HepG2 (cell line): Measurements from ENCODE around the gene STK32C. TPM values are rescaled to one million over a fixed set of nuclear protein-coding genes. Genes with fewer than 3 reads are reported as not detected.

Experiments
- ATAC-seq: fragments of 200-7000 bp; cut with Tn5 transposase; 3 replicates; pipeline ENCODE4 v1.9.1; 2020; ENCODE audit warnings: mild to moderate bottlenecking, moderate library complexity
- BruUV-seq: library from RNA; stranded (reverse); fragments of 400-500 nt; replicated peaks from 2 replicates; lab custom pipeline; 2021; lab: Mats Ljungman, UMichigan
- CTCF ChIA-PET: fragments of 300-600 bp; formaldehyde crosslinking; extraction: SDS; loops from one replicate; lab custom pipeline; 2021; ENCODE audit warnings: low total read pairs, inconsistent platforms, low intra/inter-chr PET ratio; lab: Yijun Ruan, JAX
- POLR2A ChIA-PET: fragments of 350-600 bp; sonication (Branson Sonifier 250); formaldehyde crosslinking; loops from one replicate; lab custom pipeline; 2020; ENCODE audit warnings: antibody characterized with exemption, inconsistent platforms; lab: Yijun Ruan, JAX
- DNase-seq: peaks from one replicate; pipeline ENCODE4 v3.0.0-alpha.2; 2015; ENCODE audit warnings: low spot score
- FAIRE-seq: peaks from 3 replicates; lab custom pipeline; 2011; peaks lifted over from hg19 to GRCh38; lab: Jason Lieb, UNC
- H2AFZ ChIP-seq: one replicate; pipeline ENCODE4 v1.6.1; 2011; ENCODE audit warnings: low read length, inconsistent platforms
- H3K27ac ChIP-seq: fragments of 300-600 bp; 3 replicates; pipeline ENCODE4 v1.8.0; 2011; ENCODE audit warnings: mixed run types, mild to moderate bottlenecking, mixed read lengths, low read length, inconsistent platforms; ENCODE audit not compliant: insufficient read depth; ENCODE audit errors: extremely low read length
- H3K27me3 ChIP-seq, 2 experiments: fragments of 200-600 bp in 1 of 2; 2 replicates in 1 of 2; 3 replicates in 1 of 2; pipeline versions ENCODE4 v1.6.0 to v1.8.0; 2011; ENCODE audit warnings: low read length in 2 of 2, mild to moderate bottlenecking in 2 of 2, moderate library complexity in 2 of 2, inconsistent platforms in 1 of 2; ENCODE audit not compliant: insufficient read depth in 2 of 2, control insufficient read depth in 1 of 2
- H3K36me3 ChIP-seq, 2 experiments: fragments of 200-600 bp in 1 of 2; replicated peaks in 1 of 2; 2 replicates in 1 of 2; 3 replicates in 1 of 2; pipeline versions ENCODE4 v1.5.1 to v1.8.0; 2011; ENCODE audit warnings: low read length in 2 of 2, inconsistent platforms in 1 of 2; ENCODE audit not compliant: insufficient read depth in 2 of 2, control insufficient read depth in 1 of 2
- H3K4me1 ChIP-seq: 2 replicates; pipeline ENCODE4 v1.5.1; 2012; ENCODE audit warnings: low read length, inconsistent platforms; ENCODE audit not compliant: insufficient read depth
- H3K4me2 ChIP-seq: 2 replicates; pipeline ENCODE4 v1.6.0; 2011; ENCODE audit warnings: low read depth, low read length, inconsistent platforms
- H3K4me3 ChIP-seq, 3 experiments: fragments of 200-600 bp in 1 of 3; sonication (generic), shearing (Covaris generic) in 1 of 3; replicated peaks in 1 of 3; 2 replicates each; pipeline ENCODE4 v1.5.1; 2011 to 2016; ENCODE audit warnings: low read length in 3 of 3, inconsistent platforms in 2 of 3, low read depth in 2 of 3, mild to moderate bottlenecking in 2 of 3, control low read depth in 1 of 3, mixed read lengths in 1 of 3; ENCODE audit not compliant: insufficient read depth in 1 of 3
- H3K79me2 ChIP-seq: one replicate; pipeline ENCODE4 v1.6.1; 2011; ENCODE audit warnings: low read length, inconsistent platforms; ENCODE audit not compliant: insufficient read depth
- H3K9ac ChIP-seq: 2 replicates; pipeline ENCODE4 v1.6.0; 2011; ENCODE audit warnings: mild to moderate bottlenecking, low read depth, low read length, inconsistent platforms; ENCODE audit not compliant: insufficient read depth
- H3K9me3 ChIP-seq: 2 replicates; pipeline ENCODE4 v1.5.1; 2012; ENCODE audit warnings: mild to moderate bottlenecking, low read length
- H4K20me1 ChIP-seq: 2 replicates; pipeline ENCODE4 v1.6.0; 2011; ENCODE audit warnings: inconsistent platforms, mild to moderate bottlenecking, low read length, moderate library complexity; ENCODE audit not compliant: insufficient read depth
- MEIS1 ChIP-seq: sonication (generic); formaldehyde crosslinking; IDR thresholded peaks from 2 replicates; pipeline ENCODE4 v1.9.0; 2021; ENCODE audit warnings: mild to moderate bottlenecking, missing genetic modification reagents, moderate library complexity, borderline replicate concordance
- ZNF460 ChIP-seq: sonication (generic); formaldehyde crosslinking; IDR thresholded peaks from 2 replicates; pipeline ENCODE4 v1.5.1; 2020; ENCODE audit warnings: missing genetic modification reagents, mild to moderate bottlenecking, borderline replicate concordance
- ZNF672 ChIP-seq: sonication (generic); formaldehyde crosslinking; IDR thresholded peaks from 2 replicates; pipeline ENCODE4 v1.8.1; 2022; ENCODE audit warnings: missing genetic modification reagents
- WGBS: methylation state at CpG from one replicate; pipeline ENCODE4 v1.1.6; 2017; ENCODE audit warnings: low lambda C conversion rate; 5-methylcytosine and 5-hydroxymethylcytosine counted together
- in situ Hi-C: cut with HindIII; loops from 2 replicates; pipeline ENCODE4 v1.10.0; 2017; ENCODE audit warnings: low pct_unique_long_range_greater_than_20kb; ENCODE audit not compliant: extremely low pct_ligation_motif_present
- intact Hi-C: fragments of 100-400 bp; cut with micrococcal nuclease; formaldehyde crosslinking; loops from one replicate; pipeline ENCODE4 v1.10.0; 2022; ENCODE audit not compliant: unreplicated experiment
- polyA plus RNA-seq, 8 experiments: library from polyadenylated mRNA; depleted of rRNA in 3 of 8; stranded (reverse) in 7 of 8; unstranded in 1 of 8; fragments of >200 nt; fragmentation: Illumina TruSeq in 4 of 8; extraction: Trizol in 4 of 8; gene quantifications; 2 replicates each; pipeline versions ENCODE4 v1.2.1 to v1.2.3, GENCODE V29; 2011 to 2016; ENCODE audit warnings: low read depth in 4 of 8, missing spikeins in 1 of 8, mixed read lengths in 1 of 8; ENCODE audit not compliant: insufficient read depth in 1 of 8
- total RNA-seq, 5 experiments: library from RNA; depleted of rRNA; stranded (reverse); fragments of >200 nt; fragmentation: Illumina TruSeq; extraction: Trizol; gene quantifications; 2 replicates each; pipeline ENCODE4 v1.2.3, GENCODE V29; 2016; ENCODE audit warnings: low read depth in 1 of 5
- TF ChIP-seq, protein P1 (sequence below): sonication (generic); formaldehyde crosslinking; IDR thresholded peaks from 2 replicates; pipeline ENCODE4 v1.4.0; 2020; ENCODE audit warnings: missing genetic modification reagents, borderline replicate concordance
- TF ChIP-seq, protein P2 (sequence below): sonication (generic); formaldehyde crosslinking; IDR thresholded peaks from 2 replicates; pipeline ENCODE4 v1.8.0; 2022; ENCODE audit warnings: mild to moderate bottlenecking, missing genetic modification reagents, borderline replicate concordance
- TF ChIP-seq, protein P3 (sequence below): sonication (generic); formaldehyde crosslinking; IDR thresholded peaks from 2 replicates; pipeline ENCODE4; 2020; ENCODE audit warnings: missing genetic modification reagents, mild to moderate bottlenecking, borderline replicate concordance

Gene STK32C
- total and polyA plus RNA-seq, 2 of the 13 experiments (the other 11 are each of a cell fraction or from before 2014, with no cell fraction given) = 10.9 to 19.4 TPM

DNA sequence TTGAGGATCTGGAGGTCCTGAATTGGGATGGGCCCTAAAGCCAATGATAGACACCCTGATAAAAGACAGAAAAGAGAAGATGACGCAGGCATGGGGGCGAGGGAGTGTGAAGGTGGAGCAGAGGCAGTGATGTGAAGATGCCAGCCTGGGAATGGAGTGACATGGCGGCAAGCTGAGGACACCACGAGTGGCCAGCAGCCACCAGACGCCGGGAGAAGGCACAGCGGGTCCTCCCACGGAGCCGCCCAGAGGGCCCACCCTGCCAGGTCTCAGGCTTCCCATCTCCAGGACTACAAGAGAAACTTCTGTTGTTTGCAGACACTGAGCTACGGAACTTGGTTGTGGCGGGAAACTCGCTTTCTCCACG lies 76.1 kb downstream of the STK32C start (continued):
- TF ChIP-seq, protein P1, sequence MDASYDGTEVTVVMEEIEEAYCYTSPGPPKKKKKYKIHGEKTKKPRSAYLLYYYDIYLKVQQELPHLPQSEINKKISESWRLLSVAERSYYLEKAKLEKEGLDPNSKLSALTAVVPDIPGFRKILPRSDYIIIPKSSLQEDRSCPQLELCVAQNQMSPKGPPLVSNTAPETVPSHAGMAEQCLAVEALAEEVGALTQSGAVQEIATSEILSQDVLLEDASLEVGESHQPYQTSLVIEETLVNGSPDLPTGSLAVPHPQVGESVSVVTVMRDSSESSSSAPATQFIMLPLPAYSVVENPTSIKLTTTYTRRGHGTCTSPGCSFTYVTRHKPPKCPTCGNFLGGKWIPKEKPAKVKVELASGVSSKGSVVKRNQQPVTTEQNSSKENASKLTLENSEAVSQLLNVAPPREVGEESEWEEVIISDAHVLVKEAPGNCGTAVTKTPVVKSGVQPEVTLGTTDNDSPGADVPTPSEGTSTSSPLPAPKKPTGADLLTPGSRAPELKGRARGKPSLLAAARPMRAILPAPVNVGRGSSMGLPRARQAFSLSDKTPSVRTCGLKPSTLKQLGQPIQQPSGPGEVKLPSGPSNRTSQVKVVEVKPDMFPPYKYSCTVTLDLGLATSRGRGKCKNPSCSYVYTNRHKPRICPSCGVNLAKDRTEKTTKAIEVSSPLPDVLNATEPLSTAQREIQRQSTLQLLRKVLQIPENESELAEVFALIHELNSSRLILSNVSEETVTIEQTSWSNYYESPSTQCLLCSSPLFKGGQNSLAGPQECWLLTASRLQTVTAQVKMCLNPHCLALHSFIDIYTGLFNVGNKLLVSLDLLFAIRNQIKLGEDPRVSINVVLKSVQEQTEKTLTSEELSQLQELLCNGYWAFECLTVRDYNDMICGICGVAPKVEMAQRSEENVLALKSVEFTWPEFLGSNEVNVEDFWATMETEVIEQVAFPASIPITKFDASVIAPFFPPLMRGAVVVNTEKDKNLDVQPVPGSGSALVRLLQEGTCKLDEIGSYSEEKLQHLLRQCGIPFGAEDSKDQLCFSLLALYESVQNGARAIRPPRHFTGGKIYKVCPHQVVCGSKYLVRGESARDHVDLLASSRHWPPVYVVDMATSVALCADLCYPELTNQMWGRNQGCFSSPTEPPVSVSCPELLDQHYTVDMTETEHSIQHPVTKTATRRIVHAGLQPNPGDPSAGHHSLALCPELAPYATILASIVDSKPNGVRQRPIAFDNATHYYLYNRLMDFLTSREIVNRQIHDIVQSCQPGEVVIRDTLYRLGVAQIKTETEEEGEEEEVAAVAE (CRISPR knock-in tag) = no peak

DNA sequence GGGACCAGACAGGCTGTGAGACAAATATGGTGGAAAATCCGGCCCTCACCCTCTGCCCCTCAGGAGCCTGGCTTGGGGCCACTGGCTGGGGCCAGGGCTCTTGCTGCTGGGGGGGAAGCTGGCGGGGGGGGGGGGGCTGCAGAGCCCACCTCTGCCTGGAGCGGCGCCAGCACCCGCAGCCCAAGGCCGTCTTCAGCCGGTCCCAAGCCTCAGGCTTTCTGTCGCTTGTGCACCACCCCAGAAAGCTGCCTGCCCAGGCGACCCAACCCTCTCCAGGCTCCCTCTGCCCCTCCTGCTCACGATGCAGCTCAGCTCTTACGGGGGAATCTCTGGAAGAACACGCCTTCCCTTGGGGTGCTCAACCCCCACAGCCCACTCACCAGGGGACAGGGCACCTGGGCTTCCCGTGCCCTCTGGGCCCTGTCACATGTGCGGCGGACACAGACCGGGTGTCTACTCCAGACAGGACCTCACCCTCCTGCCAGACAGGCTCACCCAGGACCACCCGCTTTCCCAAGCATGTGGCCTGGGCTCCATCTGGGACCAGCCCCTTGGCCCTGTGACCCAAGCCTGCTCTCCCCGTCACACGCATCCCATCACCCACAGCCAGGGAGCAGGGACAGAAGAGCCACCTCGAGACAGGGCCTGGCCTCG lies 77.1 kb downstream of the STK32C start:
- H2AFZ ChIP-seq = no peak overlapping the region
- ATAC-seq (no peak), DNase-seq (no peak), FAIRE-seq (no peak)
- H3K9me3 ChIP-seq = no peaks in the 10 kb centered on the region
- in situ Hi-C loops = no loop called here
- H3K4me1 ChIP-seq = no peaks in the 10 kb centered on the region
- intact Hi-C loops = no loop called here
- H3K27ac ChIP-seq = no peak overlapping the region
- POLR2A ChIA-PET = no interaction called here
- 96% methylated on average over 6 of the region's 21 CpGs for WGBS
- TF ChIP-seq ZNF672 (CRISPR knock-in tag) (no peak), MEIS1 (CRISPR knock-in tag) (no peak), ZNF460 (CRISPR knock-in tag) (no peak)
- TF ChIP-seq, protein P2, sequence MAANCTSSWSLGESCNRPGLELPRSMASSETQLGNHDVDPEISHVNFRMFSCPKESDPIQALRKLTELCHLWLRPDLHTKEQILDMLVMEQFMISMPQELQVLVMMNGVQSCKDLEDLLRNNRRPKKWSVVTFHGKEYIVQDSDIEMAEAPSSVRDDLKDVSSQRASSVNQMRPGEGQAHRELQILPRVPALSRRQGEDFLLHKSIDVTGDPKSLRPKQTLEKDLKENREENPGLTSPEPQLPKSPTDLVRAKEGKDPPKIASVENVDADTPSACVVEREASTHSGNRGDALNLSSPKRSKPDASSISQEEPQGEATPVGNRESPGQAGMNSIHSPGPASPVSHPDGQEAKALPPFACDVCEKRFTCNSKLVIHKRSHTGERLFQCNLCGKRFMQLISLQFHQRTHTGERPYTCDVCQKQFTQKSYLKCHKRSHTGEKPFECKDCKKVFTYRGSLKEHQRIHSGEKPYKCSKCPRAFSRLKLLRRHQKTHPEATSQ (CRISPR knock-in tag) = no peak
- TF ChIP-seq, protein P3, sequence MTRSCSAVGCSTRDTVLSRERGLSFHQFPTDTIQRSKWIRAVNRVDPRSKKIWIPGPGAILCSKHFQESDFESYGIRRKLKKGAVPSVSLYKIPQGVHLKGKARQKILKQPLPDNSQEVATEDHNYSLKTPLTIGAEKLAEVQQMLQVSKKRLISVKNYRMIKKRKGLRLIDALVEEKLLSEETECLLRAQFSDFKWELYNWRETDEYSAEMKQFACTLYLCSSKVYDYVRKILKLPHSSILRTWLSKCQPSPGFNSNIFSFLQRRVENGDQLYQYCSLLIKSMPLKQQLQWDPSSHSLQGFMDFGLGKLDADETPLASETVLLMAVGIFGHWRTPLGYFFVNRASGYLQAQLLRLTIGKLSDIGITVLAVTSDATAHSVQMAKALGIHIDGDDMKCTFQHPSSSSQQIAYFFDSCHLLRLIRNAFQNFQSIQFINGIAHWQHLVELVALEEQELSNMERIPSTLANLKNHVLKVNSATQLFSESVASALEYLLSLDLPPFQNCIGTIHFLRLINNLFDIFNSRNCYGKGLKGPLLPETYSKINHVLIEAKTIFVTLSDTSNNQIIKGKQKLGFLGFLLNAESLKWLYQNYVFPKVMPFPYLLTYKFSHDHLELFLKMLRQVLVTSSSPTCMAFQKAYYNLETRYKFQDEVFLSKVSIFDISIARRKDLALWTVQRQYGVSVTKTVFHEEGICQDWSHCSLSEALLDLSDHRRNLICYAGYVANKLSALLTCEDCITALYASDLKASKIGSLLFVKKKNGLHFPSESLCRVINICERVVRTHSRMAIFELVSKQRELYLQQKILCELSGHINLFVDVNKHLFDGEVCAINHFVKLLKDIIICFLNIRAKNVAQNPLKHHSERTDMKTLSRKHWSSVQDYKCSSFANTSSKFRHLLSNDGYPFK (CRISPR knock-in tag) = no peak
- no peaks in the 10 kb centered on the region for H3K36me3 ChIP-seq
- no peaks in the 10 kb centered on the region for H3K27me3 ChIP-seq
- CTCF ChIA-PET = no interaction called here
- H3K9ac ChIP-seq = no peak overlapping the region
- no peaks in the 10 kb centered on the region for H4K20me1 ChIP-seq
- H3K4me3 ChIP-seq = no peak overlapping the region
- H3K79me2 ChIP-seq = no peaks in the 10 kb centered on the region
- no peak overlapping the region for H3K4me2 ChIP-seq
- no TSS peak for BruUV-seq
